Ascending aorta (tissue), 2 donors: ENCODE data around the gene ETV6. TPM values are rescaled to one million over a fixed set of nuclear protein-coding genes. Genes with fewer than 3 reads are reported as not detected.

Experiments
- DNase-seq, 2 donors: peaks; one replicate each; pipeline ENCODE4 v3.0.0-alpha.2; 2019; ENCODE audit warnings: low spot score in 2 of 2
- H3K27ac ChIP-seq, 2 donors: fragments of 200-600 bp; sonication (generic); one replicate each; pipeline ENCODE4 v1.5.1; 2016 to 2017; ENCODE audit warnings: mild to moderate bottlenecking in 1 of 2
- H3K27me3 ChIP-seq: fragments of 200-600 bp; sonication (generic); one replicate; pipeline ENCODE4 v1.5.1; 2017
- H3K36me3 ChIP-seq, 2 donors: fragments of 200-600 bp; sonication (generic); one replicate each; pipeline ENCODE4 v1.5.1; 2016
- H3K4me1 ChIP-seq, 2 donors: fragments of 200-600 bp; sonication (generic); one replicate each; pipeline ENCODE4 v1.5.1; 2016 to 2017; ENCODE audit warnings: mild to moderate bottlenecking in 1 of 2
- H3K4me3 ChIP-seq, 2 donors: fragments of 200-600 bp; sonication (generic); one replicate each; pipeline ENCODE4 v1.5.1; 2016 to 2017; ENCODE audit warnings: mild to moderate bottlenecking in 1 of 2
- H3K9me3 ChIP-seq, 2 donors: fragments of 200-600 bp; sonication (generic); one replicate each; pipeline ENCODE4 v1.5.1; 2016
- intact Hi-C: fragments of 100-400 bp; cut with DNase I; formaldehyde crosslinking; loops from one replicate; pipeline ENCODE4 v1.15.1; 2023
- total RNA-seq: library from RNA; depleted of rRNA; stranded (reverse); fragments of >200 nt; gene quantifications from one replicate; pipeline ENCODE4 v1.1.0, GENCODE V29; 2016
- TF ChIP-seq, protein P1 (sequence below), 3 experiments: fragments of 200-600 bp in 2 of 3; fragments of 450-650 bp in 1 of 3; sonication (generic) in 2 of 3; IDR thresholded peaks; one replicate each; pipeline ENCODE4 v1.5.1; 2016 to 2019; ENCODE audit warnings: antibody characterized with exemption in 3 of 3, mild to moderate bottlenecking in 1 of 3, moderate library complexity in 1 of 3

The ETV6 gene
- total RNA-seq, 1 donor from 2014 or later: 21.6 TPM

DNA sequence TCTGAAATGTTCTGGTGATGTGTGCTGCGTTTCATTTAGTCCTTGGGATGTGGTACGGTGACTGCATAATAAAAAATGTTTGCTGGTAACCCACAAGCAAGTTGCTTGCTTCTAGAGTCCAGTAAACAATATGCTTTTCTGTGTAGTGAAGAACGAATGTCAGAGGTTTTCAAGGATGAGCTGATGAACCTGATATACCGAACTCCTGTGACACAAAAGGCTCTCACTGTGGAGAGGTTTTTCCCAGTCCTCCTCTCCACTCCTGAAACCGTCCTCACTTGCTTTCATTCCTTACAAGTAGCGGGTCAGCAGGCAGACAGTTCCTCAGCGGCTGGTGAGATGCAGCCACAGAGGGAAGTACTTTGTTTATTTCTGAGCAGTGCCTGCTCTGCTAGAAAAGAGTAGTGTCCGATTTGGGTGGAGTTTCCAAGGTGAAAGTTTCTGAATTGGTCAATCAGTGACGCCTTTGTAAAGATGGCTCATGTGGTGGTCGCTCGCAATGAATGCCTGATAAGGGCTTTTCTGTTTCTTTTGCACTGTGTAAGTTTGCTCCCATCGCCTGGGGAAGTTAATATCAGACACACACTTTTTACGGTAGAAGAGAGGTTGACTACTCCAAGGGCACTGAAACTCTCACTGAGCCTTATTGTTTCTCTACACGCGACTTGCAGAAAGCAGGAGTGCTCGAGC lies 3.0 kb downstream of the ETV6 start:
- TF ChIP-seq, protein P1, sequence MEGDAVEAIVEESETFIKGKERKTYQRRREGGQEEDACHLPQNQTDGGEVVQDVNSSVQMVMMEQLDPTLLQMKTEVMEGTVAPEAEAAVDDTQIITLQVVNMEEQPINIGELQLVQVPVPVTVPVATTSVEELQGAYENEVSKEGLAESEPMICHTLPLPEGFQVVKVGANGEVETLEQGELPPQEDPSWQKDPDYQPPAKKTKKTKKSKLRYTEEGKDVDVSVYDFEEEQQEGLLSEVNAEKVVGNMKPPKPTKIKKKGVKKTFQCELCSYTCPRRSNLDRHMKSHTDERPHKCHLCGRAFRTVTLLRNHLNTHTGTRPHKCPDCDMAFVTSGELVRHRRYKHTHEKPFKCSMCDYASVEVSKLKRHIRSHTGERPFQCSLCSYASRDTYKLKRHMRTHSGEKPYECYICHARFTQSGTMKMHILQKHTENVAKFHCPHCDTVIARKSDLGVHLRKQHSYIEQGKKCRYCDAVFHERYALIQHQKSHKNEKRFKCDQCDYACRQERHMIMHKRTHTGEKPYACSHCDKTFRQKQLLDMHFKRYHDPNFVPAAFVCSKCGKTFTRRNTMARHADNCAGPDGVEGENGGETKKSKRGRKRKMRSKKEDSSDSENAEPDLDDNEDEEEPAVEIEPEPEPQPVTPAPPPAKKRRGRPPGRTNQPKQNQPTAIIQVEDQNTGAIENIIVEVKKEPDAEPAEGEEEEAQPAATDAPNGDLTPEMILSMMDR (IDR thresholded peaks at IDR 0.05): no peak
- intact Hi-C loops: loop anchor here (2.0 to 10.0 kb wide), 4 partner anchors 72 to 225 kb away; no protein-coding TSS in a partner anchor
- no peak for DNase-seq

DNA sequence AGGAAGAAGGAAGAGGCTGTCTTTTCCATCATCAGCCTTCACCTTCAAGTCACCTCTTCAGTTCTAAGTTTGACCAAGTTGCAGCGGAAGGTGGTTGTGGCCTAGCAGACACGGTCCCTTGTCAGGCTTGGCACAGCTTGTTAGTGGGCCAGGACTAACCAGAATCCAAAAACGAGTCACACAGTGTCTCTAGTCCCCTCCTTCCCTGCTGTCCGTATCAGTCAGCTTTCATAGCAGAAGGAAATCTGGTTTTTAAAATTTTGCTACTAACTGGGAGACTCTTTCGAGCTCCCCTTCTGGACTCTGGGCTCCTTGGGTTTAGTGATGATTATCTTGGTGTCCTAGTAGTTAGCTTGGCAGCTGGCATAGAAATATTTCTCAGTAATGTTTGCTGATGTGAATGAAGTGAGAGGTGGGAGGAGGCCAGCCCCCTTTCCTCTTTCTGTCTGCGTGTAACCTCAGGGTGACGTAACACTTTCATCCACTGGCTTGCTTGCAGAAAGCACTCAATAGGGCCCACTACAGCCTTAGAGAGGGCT lies 3.8 kb downstream of the ETV6 start:
- peak overlapping the region; percentile 85 to 95 for H3K27ac ChIP-seq
- no peaks in the 10 kb centered on the region for H3K27me3 ChIP-seq
- DNase-seq: no peak
- H3K36me3 ChIP-seq: no peaks in the 10 kb centered on the region
- TF ChIP-seq, protein P1 (IDR thresholded peaks at IDR 0.05): no peak
- H3K9me3 ChIP-seq: no peaks in the 10 kb centered on the region
- intact Hi-C loops: loop anchor here (2.0 to 10.0 kb wide), 4 partner anchors 72 to 224 kb away; no protein-coding TSS in a partner anchor
- H3K4me3 ChIP-seq: peak overlapping the region; percentile 73 to 89
- peaks cover 9 to 38% of the 10 kb centered on the region in 2 donors for H3K4me1 ChIP-seq

More for the DNA sequence above, 3.0 kb downstream of the ETV6 start:
- Histone ChIP-seq H3K27ac (peak overlapping the region; percentile 85 to 95), H3K27me3 (no peaks in the 10 kb centered on the region), H3K9me3 (no peaks in the 10 kb centered on the region), H3K36me3 (no peaks in the 10 kb centered on the region), H3K4me3 (peak overlapping the region; percentile 73 to 89), H3K4me1 (peaks cover 6 to 31% of the 10 kb centered on the region in 2 donors)

DNA sequence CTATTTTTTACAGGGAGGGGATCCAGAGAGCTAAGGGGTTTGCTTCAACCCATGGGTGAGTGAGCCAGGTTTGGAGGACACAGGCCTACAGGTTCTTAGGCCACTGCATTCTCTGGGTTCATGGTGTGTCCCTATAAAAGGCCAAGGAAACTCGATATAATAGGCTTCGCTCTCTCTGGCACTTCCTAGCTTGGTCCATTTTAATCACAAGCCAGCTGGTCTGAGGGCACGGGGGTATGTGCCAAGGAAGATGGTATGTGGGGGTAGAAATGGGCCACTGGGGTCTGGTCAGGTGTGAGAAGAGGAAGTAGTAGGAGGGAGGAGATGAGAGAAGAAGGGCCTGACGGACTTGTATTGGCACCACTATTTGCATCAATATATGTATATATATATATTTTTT lies 4.9 kb downstream of the ETV6 start:
- no peak for DNase-seq
- H3K4me3 ChIP-seq: peak overlapping the region in 1 of 2 donors; percentile 13
- no peaks in the 10 kb centered on the region for H3K27me3 ChIP-seq
- intact Hi-C loops: loop anchor here (5.0 to 10.0 kb wide), 3 partner anchors 140 to 223 kb away; no protein-coding TSS in a partner anchor
- H3K36me3 ChIP-seq: no peaks in the 10 kb centered on the region
- TF ChIP-seq, protein P1 (IDR thresholded peaks at IDR 0.05): no peak
- no peaks in the 10 kb centered on the region for H3K9me3 ChIP-seq
- peaks cover 16 to 41% of the 10 kb centered on the region in 2 donors for H3K4me1 ChIP-seq
- peak overlapping the region; percentile 85 to 95 for H3K27ac ChIP-seq

DNA sequence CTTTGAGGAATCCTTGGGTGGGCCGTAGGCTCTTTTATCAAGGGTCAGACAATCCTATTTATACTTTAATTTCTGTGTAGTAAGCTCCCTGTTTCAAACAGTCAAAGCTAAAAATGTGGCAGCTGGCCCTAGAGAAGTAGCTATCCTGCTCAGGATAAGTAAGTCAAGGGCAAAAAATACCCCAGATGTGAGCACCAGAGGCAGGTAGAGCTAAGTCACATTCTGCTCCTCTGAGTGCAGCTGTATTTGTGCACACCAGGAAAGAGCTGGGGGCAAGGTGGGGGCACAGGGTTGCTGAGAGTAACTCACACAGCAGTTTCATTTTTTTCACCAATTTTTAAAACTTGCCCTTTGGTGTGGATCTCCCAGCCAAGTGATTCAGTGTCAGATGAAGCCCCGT lies 5.3 kb downstream of the ETV6 start:
- peak overlapping the region; percentile 85 to 95 for H3K27ac ChIP-seq
- H3K4me1 ChIP-seq: peaks cover 16 to 45% of the 10 kb centered on the region in 2 donors
- no peaks in the 10 kb centered on the region for H3K36me3 ChIP-seq
- H3K4me3 ChIP-seq: peak overlapping the region in 1 of 2 donors; percentile 13
- intact Hi-C loops: loop anchor here (5.0 to 10.0 kb wide), 3 partner anchors 140 to 222 kb away; no protein-coding TSS in a partner anchor
- H3K27me3 ChIP-seq: no peaks in the 10 kb centered on the region
- TF ChIP-seq, protein P1 (IDR thresholded peaks at IDR 0.05): no peak
- H3K9me3 ChIP-seq: no peaks in the 10 kb centered on the region
- DNase-seq: no peak

DNA sequence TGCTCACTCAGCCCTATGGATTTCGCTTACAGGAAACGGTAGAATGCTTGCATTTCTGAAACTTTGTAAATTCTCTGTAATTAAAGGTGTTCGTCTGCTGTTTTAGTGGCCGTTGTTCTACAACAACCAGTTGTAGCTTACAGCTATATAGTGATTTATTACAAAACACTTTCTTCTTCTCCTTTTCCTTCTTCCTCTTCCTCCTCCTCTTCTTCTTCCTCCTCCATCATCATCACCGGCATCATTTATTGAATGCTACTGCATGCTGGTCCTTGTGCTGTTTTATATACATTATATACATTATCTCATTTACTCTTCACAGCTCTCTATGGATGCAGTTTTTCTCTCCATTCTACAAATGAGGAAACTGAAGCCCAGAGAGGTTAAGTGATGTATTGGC lies 6.4 kb downstream of the ETV6 start:
- intact Hi-C loops: loop anchor here (10.0 kb wide), 1 partner anchor 139 kb away; no protein-coding TSS in a partner anchor
- no peak overlapping the region for H3K4me3 ChIP-seq
- no peaks in the 10 kb centered on the region for H3K9me3 ChIP-seq
- H3K27me3 ChIP-seq: no peaks in the 10 kb centered on the region
- DNase-seq: no peak
- peaks cover 16 to 46% of the 10 kb centered on the region in 2 donors for H3K4me1 ChIP-seq
- peak overlapping the region in 1 of 2 donors; percentile 62 for H3K27ac ChIP-seq
- TF ChIP-seq, protein P1 (IDR thresholded peaks at IDR 0.05): no peak
- H3K36me3 ChIP-seq: no peaks in the 10 kb centered on the region
